A673 (cell line): ENCODE results near the gene RPL39.

Experiments used
- CTCF ChIP-seq: fragments of 300-800, 200-600 bp; sonication (generic); conservative IDR thresholded peaks from 2 replicates; pipeline ENCODE4 v1.5.1; 2017; ENCODE audit warnings: low read depth, mild to moderate bottlenecking, antibody characterized with exemption, low read length, moderate library complexity, mixed read lengths
- EZH2 ChIP-seq: fragments of 200-600 bp; sonication (generic); IDR thresholded peaks from 2 replicates; pipeline ENCODE4 v1.6.1; 2017; ENCODE audit warnings: borderline replicate concordance, low read depth, mild to moderate bottlenecking, mixed read lengths, antibody characterized with exemption, low read length; ENCODE audit not compliant: poor library complexity, severe bottlenecking

GRCh38 chrX:119778829-119779228 is 12.6 kb downstream of the RPL39 start:
- TF ChIP-seq CTCF = no peak
- TF ChIP-seq EZH2 = no peak
